ENCODE results near the gene KIR3DL2. TPM values are rescaled to one million over a fixed set of nuclear protein-coding genes. Genes with fewer than 3 reads are reported as not detected.
"Not testable (repeated sequence)": the region's sequence is repeated elsewhere in the genome, so short reads cannot be mapped to it uniquely, and the experiment has no call there.

Gene KIR3DL2
- total RNA-seq, 1 experiment from 2014 or later: not detected

- CTCF ChIA-PET: no interaction called here
Measured at GRCh38 chr19:54805665-54806515, 44.4 kb upstream of the KIR3DL2 start.

GRCh38 chr19:54806516-54806838, 43.8 kb upstream of the KIR3DL2 start:
- intact Hi-C loops (cut with micrococcal nuclease; ENCODE audit: unreplicated experiment): no loop called here
- H3K9me3 ChIP-seq (ENCODE audit: low read depth, low read length, poor library complexity, severe bottlenecking): no peaks in the 10 kb centered on the region
- no peaks in the 10 kb centered on the region for H3K36me3 ChIP-seq (ENCODE audit: insufficient read depth, low read length, poor library complexity, severe bottlenecking)
- DNase-seq (ENCODE audit: low spot score): no peak
- ChIA-PET CTCF (no interaction called here), POLR2A (ENCODE audit: low non-redundant PET) (no interaction called here)
- H3K4me3 ChIP-seq (ENCODE audit: low read depth, low read length, poor library complexity, severe bottlenecking): no peak overlapping the region
- no peak overlapping the region for H3K27ac ChIP-seq (ENCODE audit: low read depth, low read length, poor library complexity, severe bottlenecking)
- TF ChIP-seq EZH2 (IDR thresholded peaks at IDR 0.05; ENCODE audit: borderline replicate concordance, low read depth, low read length, poor library complexity, severe bottlenecking): no peak
- no peak for TF ChIP-seq CTCF (conservative IDR thresholded peaks at IDR 0.05; ENCODE audit: low read depth, low read length)
- H3K27me3 ChIP-seq (replicated peaks; ENCODE audit: insufficient read depth, low read depth, low read length, poor library complexity): no peaks in the 10 kb centered on the region
- no peaks in the 10 kb centered on the region for H3K4me1 ChIP-seq (ENCODE audit: insufficient read depth, low read length, poor library complexity, severe bottlenecking)
- BruUV-seq (replicated peaks): no TSS peak

More at GRCh38 chr19:54805665-54806515, 44.4 kb upstream of the KIR3DL2 start:
- Histone ChIP-seq H3K27me3 (replicated peaks; ENCODE audit: insufficient read depth, low read depth, low read length, poor library complexity) (no peaks in the 10 kb centered on the region), H3K4me1 (ENCODE audit: insufficient read depth, low read length, poor library complexity, severe bottlenecking) (no peaks in the 10 kb centered on the region), H3K36me3 (ENCODE audit: insufficient read depth, low read length, poor library complexity, severe bottlenecking) (no peaks in the 10 kb centered on the region), H3K4me3 (ENCODE audit: low read depth, low read length, poor library complexity, severe bottlenecking) (no peak overlapping the region), H3K27ac (ENCODE audit: low read depth, low read length, poor library complexity, severe bottlenecking) (no peak overlapping the region), H3K9me3 (ENCODE audit: low read depth, low read length, poor library complexity, severe bottlenecking) (no peaks in the 10 kb centered on the region)
- intact Hi-C loops (cut with micrococcal nuclease; ENCODE audit: unreplicated experiment): no loop called here
- TF ChIP-seq CTCF (conservative IDR thresholded peaks at IDR 0.05; ENCODE audit: low read depth, low read length) (no peak), EZH2 (IDR thresholded peaks at IDR 0.05; ENCODE audit: borderline replicate concordance, low read depth, low read length, poor library complexity, severe bottlenecking) (no peak)
- POLR2A ChIA-PET (ENCODE audit: low non-redundant PET): no interaction called here
- DNase-seq (ENCODE audit: low spot score): no peak
- BruUV-seq (replicated peaks): no TSS peak

- H3K9me3 ChIP-seq (ENCODE audit: low read depth, low read length, poor library complexity, severe bottlenecking); CTCF ChIA-PET: not testable (repeated sequence)
Measured at GRCh38 chr19:54814571-54814970, 35.7 kb upstream of the KIR3DL2 start.

GRCh38 chr19:54816251-54816650, 34.0 kb upstream of the KIR3DL2 start, which contains the start of gene KIR3DL1:
KIR3DL1 (plus strand) TSS chr19:54816468.
- H3K27me3 ChIP-seq (replicated peaks; ENCODE audit: insufficient read depth, low read depth, low read length, poor library complexity); BruUV-seq (replicated peaks); H3K4me1 ChIP-seq (ENCODE audit: insufficient read depth, low read length, poor library complexity, severe bottlenecking); H3K27ac ChIP-seq (ENCODE audit: low read depth, low read length, poor library complexity, severe bottlenecking); H3K9me3 ChIP-seq (ENCODE audit: low read depth, low read length, poor library complexity, severe bottlenecking); DNase-seq (ENCODE audit: low spot score); H3K4me3 ChIP-seq (ENCODE audit: low read depth, low read length, poor library complexity, severe bottlenecking); CTCF ChIA-PET; POLR2A ChIA-PET (ENCODE audit: low non-redundant PET); intact Hi-C loops (cut with micrococcal nuclease; ENCODE audit: unreplicated experiment); H3K36me3 ChIP-seq (ENCODE audit: insufficient read depth, low read length, poor library complexity, severe bottlenecking): not testable (repeated sequence)

More at GRCh38 chr19:54814571-54814970, 35.7 kb upstream of the KIR3DL2 start:
- BruUV-seq (replicated peaks); H3K27me3 ChIP-seq (replicated peaks; ENCODE audit: insufficient read depth, low read depth, low read length, poor library complexity); H3K27ac ChIP-seq (ENCODE audit: low read depth, low read length, poor library complexity, severe bottlenecking); H3K4me3 ChIP-seq (ENCODE audit: low read depth, low read length, poor library complexity, severe bottlenecking); H3K36me3 ChIP-seq (ENCODE audit: insufficient read depth, low read length, poor library complexity, severe bottlenecking); H3K4me1 ChIP-seq (ENCODE audit: insufficient read depth, low read length, poor library complexity, severe bottlenecking); intact Hi-C loops (cut with micrococcal nuclease; ENCODE audit: unreplicated experiment); DNase-seq (ENCODE audit: low spot score); POLR2A ChIA-PET (ENCODE audit: low non-redundant PET): not testable (repeated sequence)

All from A673 (cell line).